K562 (cell line): ENCODE results near the gene SIRT2. TPM values are rescaled to one million over a fixed set of nuclear protein-coding genes. Genes with fewer than 3 reads are reported as not detected.

Experiments
- BRD9 ChIP-seq: fragments of 450-650 bp; IDR thresholded peaks from 2 replicates; pipeline ENCODE4 v1.6.1; 2018; ENCODE audit warnings: low read depth; ENCODE audit not compliant: partially characterized antibody
- CREB1 ChIP-seq, 2 experiments: sonication (generic) in 1 of 2; formaldehyde crosslinking in 1 of 2; IDR thresholded peaks; 2 replicates each; pipeline versions ENCODE4 v1.6.1 to v1.8.0; 2012 to 2022; ENCODE audit warnings: inconsistent platforms in 1 of 2, mild to moderate bottlenecking in 1 of 2, missing genetic modification reagents in 1 of 2, moderate library complexity in 1 of 2
- DDX20 ChIP-seq: fragments of 450-650 bp; IDR thresholded peaks from 2 replicates; pipeline ENCODE4 v1.6.1; 2016; ENCODE audit warnings: missing genetic modification characterization, low read depth, mild to moderate bottlenecking, missing compliant biosample characterization, moderate library complexity
- ETS2 ChIP-seq: IDR thresholded peaks from 2 replicates; pipeline ENCODE4 v1.6.1; 2016; ENCODE audit warnings: borderline replicate concordance, missing genetic modification characterization, mild to moderate bottlenecking, moderate library complexity, missing compliant biosample characterization; ENCODE audit not compliant: poor library complexity, severe bottlenecking
- ID3 ChIP-seq, 2 experiments: fragments of 250-450 bp in 1 of 2; fragments of 450-650 bp in 1 of 2; sonication (Bioruptor Pico) in 1 of 2; IDR thresholded peaks; 2 replicates each; pipeline versions ENCODE4 v1.6.1 to v1.8.0; 2016 to 2021; ENCODE audit warnings: mild to moderate bottlenecking in 2 of 2, moderate library complexity in 2 of 2, missing compliant biosample characterization in 1 of 2, missing genetic modification characterization in 1 of 2
- IFI16 ChIP-seq: fragments of 250-450 bp; sonication (Bioruptor Pico); IDR thresholded peaks from 2 replicates; pipeline ENCODE4 v2.1.2; 2022; ENCODE audit warnings: mild to moderate bottlenecking, inconsistent platforms
- MBD1 ChIP-seq: fragments of 250-450 bp; sonication (Bioruptor Pico); IDR thresholded peaks from 2 replicates; pipeline ENCODE4 v1.8.0; 2022; ENCODE audit warnings: inconsistent platforms
- NCOA4 ChIP-seq: fragments of 450-650 bp; IDR thresholded peaks from 2 replicates; pipeline ENCODE4 v1.6.1; 2018; ENCODE audit warnings: mild to moderate bottlenecking; ENCODE audit not compliant: partially characterized antibody
- OTX1 ChIP-seq: fragments of 450-650 bp; formaldehyde crosslinking; IDR thresholded peaks from 2 replicates; pipeline ENCODE4 v1.4.0; 2022; ENCODE audit warnings: mild to moderate bottlenecking
- RBM14 ChIP-seq: fragments of 200-400 bp; formaldehyde crosslinking; IDR thresholded peaks from 2 replicates; pipeline ENCODE4 v1.6.1; 2018; ENCODE audit warnings: low read depth, mild to moderate bottlenecking, low read length, moderate library complexity, borderline replicate concordance; ENCODE audit not compliant: insufficient read depth
- SMAD3 ChIP-seq: fragments of 450-650 bp; formaldehyde crosslinking; conservative IDR thresholded peaks from 2 replicates; pipeline ENCODE4 v1.4.0; 2020; ENCODE audit warnings: mild to moderate bottlenecking
- SMAD4 ChIP-seq: fragments of 250-450 bp; sonication (Bioruptor Pico); conservative IDR thresholded peaks from 2 replicates; pipeline ENCODE4 v1.8.0; 2021; ENCODE audit warnings: inconsistent platforms, mild to moderate bottlenecking, moderate library complexity
- TCF15 ChIP-seq: fragments of 250-450 bp; sonication (Bioruptor Pico); IDR thresholded peaks from 2 replicates; pipeline ENCODE4 v1.8.0; 2022; ENCODE audit warnings: moderate library complexity, mild to moderate bottlenecking, inconsistent platforms
- TCF3 ChIP-seq: sonication (generic); formaldehyde crosslinking; IDR thresholded peaks from 2 replicates; pipeline ENCODE4 v1.4.0; 2020; ENCODE audit warnings: mild to moderate bottlenecking, missing genetic modification reagents
- TCF7L2 ChIP-seq: fragments of 150-350 bp; IDR thresholded peaks from 2 replicates; pipeline ENCODE4 v1.6.1; 2016; ENCODE audit warnings: low read depth, mild to moderate bottlenecking, low read length, moderate library complexity
- TGIF2 ChIP-seq: sonication (generic); formaldehyde crosslinking; IDR thresholded peaks from 2 replicates; pipeline ENCODE4 v1.8.1; 2022; ENCODE audit warnings: mild to moderate bottlenecking, missing genetic modification reagents, moderate library complexity
- THRB ChIP-seq: fragments of 450-650 bp; formaldehyde crosslinking; conservative IDR thresholded peaks from 2 replicates; pipeline ENCODE4 v1.4.0; 2022; ENCODE audit warnings: mild to moderate bottlenecking, missing genetic modification characterization
- TOE1 ChIP-seq, 2 experiments: fragments of 450-650 bp in 1 of 2; sonication (generic) in 1 of 2; formaldehyde crosslinking in 1 of 2; IDR thresholded peaks; 2 replicates each; pipeline versions ENCODE4 v1.7.1 to v1.8.0; 2016 to 2022; ENCODE audit warnings: borderline replicate concordance in 2 of 2, mild to moderate bottlenecking in 2 of 2, antibody characterized with exemption in 1 of 2, inconsistent platforms in 1 of 2, low read depth in 1 of 2, missing genetic modification reagents in 1 of 2, moderate library complexity in 1 of 2
- ZNF121 ChIP-seq: sonication (generic); formaldehyde crosslinking; conservative IDR thresholded peaks from 2 replicates; pipeline ENCODE4 v1.8.0; 2022; ENCODE audit warnings: missing genetic modification reagents
- ZNF134 ChIP-seq: fragments of 250-450 bp; sonication (Bioruptor Pico); conservative IDR thresholded peaks from 2 replicates; pipeline ENCODE4 v1.4.0; 2020
- ZNF584 ChIP-seq: fragments of 200-800 bp; sonication (Bioruptor generic); IDR thresholded peaks from 2 replicates; pipeline ENCODE4 v1.6.1; 2016; ENCODE audit warnings: low read depth, mild to moderate bottlenecking, missing genetic modification characterization, missing compliant biosample characterization
- ZNF668 ChIP-seq: fragments of 250-450 bp; sonication (Bioruptor Pico); IDR thresholded peaks from 2 replicates; pipeline ENCODE4 v1.8.0; 2022; ENCODE audit warnings: mild to moderate bottlenecking, inconsistent platforms
- polyA plus RNA-seq, 8 experiments: library from polyadenylated mRNA; depleted of rRNA in 4 of 8; stranded (reverse) in 5 of 8; unstranded in 3 of 8; fragments of >200 nt; fragmentation: Nextera tagmentation in 2 of 8; fragmentation: Illumina TruSeq in 1 of 8; extraction: Ambion mirVana in 2 of 8; extraction: Trizol in 1 of 8; gene quantifications; 2 replicates each; pipeline versions ENCODE4 v1.2.1 to v1.2.3, GENCODE V29; 2011 to 2014; ENCODE audit warnings: inconsistent platforms in 1 of 8, missing spikeins in 1 of 8
- total RNA-seq, 7 experiments: library from RNA; depleted of rRNA in 6 of 7; stranded (reverse); fragments of >200 nt in 6 of 7; fragmentation: Illumina TruSeq in 2 of 7; extraction: Trizol in 2 of 7; gene quantifications; 2 replicates each; pipeline versions ENCODE4 v1.2.1 to v1.2.3, GENCODE V29; 2011 to 2021; ENCODE audit warnings: low replicate concordance in 1 of 7

The SIRT2 gene
- total and polyA plus RNA-seq, 9 of the 15 experiments (the other 6 are each of a cell fraction or from before 2014, with no cell fraction given), result 2.3 to 35.2 (median 22.9) TPM

GRCh38 chr19:38929929-38930775 is 30.7 kb upstream of the SIRT2 start, which contains the start of gene SARS2 (continued):
- TF ChIP-seq ID3 (CRISPR knock-in tag; IDR thresholded peaks at IDR 0.05) (no peak), ID3 (tag; IDR thresholded peaks at IDR 0.05) (0 out of 2 replicates have a peak, but pooled peaks have one; percentile 52), ZNF584 (CRISPR knock-in tag) (no peak), IFI16 (CRISPR knock-in tag) (0 out of 2 replicates have a peak, but pooled peaks have one; percentile 45), CREB1 (IDR thresholded peaks at IDR 0.05) (no peak; the same call in 1 of the 2 replicates), CREB1 (CRISPR knock-in tag; IDR thresholded peaks at IDR 0.05) (no peak), MBD1 (CRISPR knock-in tag) (no peak), TCF3 (CRISPR knock-in tag) (no peak), SMAD3 (CRISPR knock-in tag) (no peak), OTX1 (CRISPR knock-in tag) (0 out of 2 replicates have a peak, but pooled peaks have one; percentile 32), THRB (CRISPR knock-in tag) (no peak), ZNF134 (CRISPR knock-in tag) (no peak), ETS2 (tag) (no peak), TCF7L2 (peak; percentile 81), ZNF668 (CRISPR knock-in tag) (peak; percentile 11; the same call in 1 of the 2 replicates), DDX20 (no peak), BRD9 (peak; percentile 91), ZNF121 (CRISPR knock-in tag) (no peak), RBM14 (no peak), TCF15 (CRISPR knock-in tag) (peak; percentile 40; the same call in 1 of the 2 replicates), NCOA4 (no peak), SMAD4 (CRISPR knock-in tag) (peak; percentile 74; the same call in 1 of the 2 replicates), TOE1 (IDR thresholded peaks at IDR 0.05; ENCODE audit: borderline replicate concordance) (peak; percentile 24; the same call in 1 of the 2 replicates), TOE1 (CRISPR knock-in tag; IDR thresholded peaks at IDR 0.05; ENCODE audit: borderline replicate concordance, low read depth) (no peak), TGIF2 (CRISPR knock-in tag) (no peak; the same call in 1 of the 2 replicates)
